ENCODE measurements around the gene ELP4.

The ELP4 gene

GRCh38 chr11:31807799-31808667 is 298.5 kb downstream of the ELP4 start:
- DNase-seq (ENCODE audit: low read depth), result no peak
- no peak overlapping the region for H3K4me3 ChIP-seq (ENCODE audit: low read depth, low read length)
- no peak for TF ChIP-seq CTCF (IDR thresholded peaks at IDR 0.05; ENCODE audit: low read depth, low read length, missing control alignments)

DNA sequence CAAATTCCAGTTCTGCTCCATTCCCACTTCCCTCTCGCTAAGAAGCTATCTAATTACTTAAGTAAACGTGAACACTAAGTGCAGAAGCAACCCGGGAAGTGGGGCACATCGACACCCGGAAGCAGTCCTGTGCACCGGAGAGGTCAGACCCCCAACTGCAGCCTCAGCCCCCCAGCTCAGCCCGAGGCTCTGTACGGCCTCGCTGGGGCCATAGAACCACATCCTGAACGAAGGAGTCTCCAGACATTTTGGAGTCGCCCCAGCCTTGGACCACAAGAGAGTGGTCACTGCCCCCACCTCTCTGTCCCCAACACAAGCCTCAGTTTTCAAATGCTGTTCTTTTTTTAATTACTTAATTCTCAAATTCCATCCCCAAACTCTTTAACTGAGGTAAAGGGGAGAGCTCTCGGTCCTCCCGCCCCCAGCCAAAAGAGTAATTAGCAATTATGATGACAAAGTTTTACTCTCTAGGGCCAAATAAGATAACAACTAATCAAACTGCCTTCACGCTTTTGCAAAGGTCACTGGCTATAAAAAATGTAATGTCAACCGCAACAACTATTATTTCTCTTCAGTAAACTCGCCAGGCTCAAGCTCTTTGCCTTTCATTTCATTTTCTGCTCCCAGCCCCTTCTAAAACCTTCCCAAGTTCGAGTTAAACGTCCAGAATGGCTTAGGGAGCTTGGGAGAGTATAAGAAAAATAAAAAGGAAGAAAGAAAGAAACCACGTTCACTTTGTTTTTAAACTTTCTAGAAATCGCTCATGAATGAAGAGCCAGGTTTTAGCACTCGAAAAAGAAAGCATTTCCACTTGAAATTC is 299.4 kb downstream of the ELP4 start:
- no peak for DNase-seq (ENCODE audit: low read depth)
- no peak for TF ChIP-seq CTCF (IDR thresholded peaks at IDR 0.05; ENCODE audit: low read depth, low read length, missing control alignments)
- no peak overlapping the region for H3K4me3 ChIP-seq (ENCODE audit: low read depth, low read length)

DNA sequence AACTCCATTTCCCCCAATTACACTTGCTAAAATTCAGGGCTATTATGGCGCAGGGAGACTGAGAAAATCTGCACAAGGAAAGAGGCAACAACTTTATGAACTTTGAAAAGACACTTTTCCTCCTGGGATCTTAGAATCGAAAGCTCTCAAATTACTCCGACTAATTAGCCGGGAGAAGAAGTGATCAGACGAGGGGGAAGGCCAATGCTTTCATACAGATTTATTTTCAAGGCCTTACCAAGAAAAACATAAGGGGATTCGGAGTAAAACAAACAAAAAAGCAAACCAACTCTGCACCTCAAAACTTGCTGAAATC is 299.9 kb downstream of the ELP4 start:
- DNase-seq (ENCODE audit: low read depth), result no peak
- H3K4me3 ChIP-seq (ENCODE audit: low read depth, low read length), result no peak overlapping the region; the same call in 1 of the 2 replicates
- TF ChIP-seq CTCF (IDR thresholded peaks at IDR 0.05; ENCODE audit: low read depth, low read length, missing control alignments), result no peak

DNA sequence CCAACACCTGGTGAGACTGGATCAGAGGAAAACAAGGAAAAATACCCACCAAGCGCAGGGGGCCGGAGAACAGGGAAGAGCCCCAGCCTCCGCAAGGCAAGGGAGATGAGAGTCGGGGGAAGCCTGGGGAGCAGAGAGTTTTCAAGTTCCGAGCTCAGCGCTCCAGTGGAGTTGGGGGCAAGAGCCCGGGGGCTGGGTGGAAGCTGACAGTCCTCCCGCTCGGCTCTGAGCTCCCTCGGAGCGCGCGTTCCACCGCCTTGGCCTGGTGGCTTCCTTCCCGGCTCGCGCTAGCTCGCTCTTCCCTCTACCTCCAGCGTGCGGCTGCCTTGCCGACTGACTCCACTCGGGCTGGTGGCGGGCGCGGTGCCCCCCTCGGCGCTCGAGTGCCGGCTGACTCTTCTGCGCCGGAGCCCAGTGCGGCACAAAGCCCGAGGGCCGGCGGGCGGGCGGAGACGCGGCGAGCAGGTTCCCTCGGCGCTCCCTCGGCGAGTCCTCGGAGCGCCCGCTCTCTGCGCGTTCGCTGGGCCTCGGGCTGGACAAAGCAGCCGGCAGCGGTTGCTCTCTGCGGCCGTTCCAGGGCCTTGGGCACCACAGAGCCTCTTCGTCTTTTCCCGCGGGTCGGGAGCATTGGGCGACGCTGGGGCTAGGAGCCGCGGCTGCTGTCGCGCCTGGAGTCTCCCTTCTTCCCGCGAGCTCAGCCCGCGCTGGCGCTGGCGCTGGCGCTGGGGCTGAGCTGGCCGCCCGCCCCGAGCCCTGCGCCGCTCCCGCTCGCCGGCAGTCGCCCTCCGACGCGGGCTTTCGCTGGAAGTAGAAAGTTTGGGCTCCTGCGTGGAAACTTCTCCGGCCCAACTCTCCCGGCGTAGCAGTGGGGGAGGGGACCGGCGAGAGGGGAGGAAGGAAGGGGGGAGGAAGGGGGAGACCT is 300.6 kb downstream of the ELP4 start:
- H3K4me3 ChIP-seq (ENCODE audit: low read depth, low read length), result peak overlapping the region; percentile 41
- TF ChIP-seq CTCF (IDR thresholded peaks at IDR 0.05; ENCODE audit: low read depth, low read length, missing control alignments), result no peak
- no peak for DNase-seq (ENCODE audit: low read depth)

GRCh38 chr11:31810779-31811647 is 301.4 kb downstream of the ELP4 start, which contains the start of gene PAX6:
Gene PAX6 (minus strand): TSS chr11:31811322. CDS start chr11:31806411, 4,911 bp downstream.
- H3K4me3 ChIP-seq (ENCODE audit: low read depth, low read length), result peak within 1 kb of the TSS; percentile 41
- no peak for TF ChIP-seq CTCF (IDR thresholded peaks at IDR 0.05; ENCODE audit: low read depth, low read length, missing control alignments)
- peak; percentile 48 for DNase-seq (ENCODE audit: low read depth)

Measured in GM12864 (cell line).